HL-60/S4 treated with phorbol 12-myristate 13-acetate at 8.2 ng/mL for 4 days and 3 days (cell line): ENCODE data around the gene ARL15.
"Not testable (repeated sequence)": the region's sequence is repeated elsewhere in the genome, so short reads cannot be mapped to it uniquely, and the experiment has no call there.

Experiments used
- in situ Hi-C: fragments of 300-500 bp; cut with MboI; formaldehyde crosslinking; loops from 2 replicates; pipeline ENCODE4 v1.15.0; 2022; ENCODE audit warnings: low sequenced_read_pairs

Gene ARL15

DNA sequence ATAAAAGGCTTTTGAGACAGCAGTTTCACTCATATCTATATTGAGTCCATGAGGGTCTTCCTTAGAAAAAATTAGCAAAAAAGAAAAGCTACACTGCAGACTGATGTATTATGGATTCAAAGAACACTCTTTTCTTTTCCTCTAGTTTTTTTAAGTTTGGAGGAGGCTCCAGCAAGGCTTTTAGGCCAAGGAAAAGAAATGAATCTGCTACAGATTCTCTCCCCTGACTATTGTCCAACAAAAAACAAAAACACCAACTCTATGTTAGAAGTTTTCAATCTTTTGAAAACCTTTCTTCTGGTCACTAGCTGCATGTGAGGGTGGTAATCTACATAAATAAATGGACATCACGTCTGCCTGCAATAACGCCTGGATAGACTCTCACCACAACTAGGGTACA lies 310.4 kb downstream of the ARL15 start:
- in situ Hi-C loops: no loop called here

- in situ Hi-C loops: no loop called here
Measured at GRCh38 chr5:53997736-53998627, 312.4 kb downstream of the ARL15 start.

DNA sequence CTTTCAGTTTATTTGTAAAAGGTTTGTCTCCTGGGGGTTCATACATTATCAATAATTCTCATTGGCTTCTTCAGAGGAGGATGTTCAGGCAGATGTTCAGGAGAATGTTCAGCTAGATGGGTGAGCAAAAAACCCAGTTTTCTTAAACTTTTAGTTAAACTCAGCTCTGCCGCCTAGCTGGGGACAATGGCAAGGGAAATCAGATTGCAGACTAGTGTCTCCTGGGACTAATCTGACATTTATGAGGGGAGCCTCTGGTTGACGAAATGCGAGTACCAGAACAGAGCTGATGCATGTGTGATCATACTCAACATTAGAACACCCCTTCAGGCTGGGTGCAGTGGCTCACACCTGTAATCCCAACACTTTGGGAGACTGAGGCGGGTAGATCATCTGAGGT lies 314.4 kb downstream of the ARL15 start:
- in situ Hi-C loops: no loop called here

DNA sequence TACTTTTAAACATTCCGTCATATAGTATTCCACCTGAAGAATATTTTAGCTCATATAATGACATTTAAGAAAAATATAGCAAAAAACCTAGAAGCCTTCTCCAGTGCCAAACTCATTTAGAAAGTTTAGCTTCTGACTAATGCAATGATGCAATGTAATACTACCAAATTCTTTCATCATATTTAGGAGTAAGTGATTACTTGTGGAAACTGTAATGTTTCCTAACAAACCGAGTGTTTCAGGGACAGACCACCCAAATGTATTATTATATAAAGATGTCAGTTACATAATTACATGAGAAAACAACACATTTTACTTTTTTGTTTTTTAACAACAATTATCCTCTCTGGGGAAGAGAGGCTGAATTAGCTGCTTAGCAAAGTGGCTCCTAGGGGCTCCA lies 316.2 kb downstream of the ARL15 start:
- in situ Hi-C loops: no loop called here

DNA sequence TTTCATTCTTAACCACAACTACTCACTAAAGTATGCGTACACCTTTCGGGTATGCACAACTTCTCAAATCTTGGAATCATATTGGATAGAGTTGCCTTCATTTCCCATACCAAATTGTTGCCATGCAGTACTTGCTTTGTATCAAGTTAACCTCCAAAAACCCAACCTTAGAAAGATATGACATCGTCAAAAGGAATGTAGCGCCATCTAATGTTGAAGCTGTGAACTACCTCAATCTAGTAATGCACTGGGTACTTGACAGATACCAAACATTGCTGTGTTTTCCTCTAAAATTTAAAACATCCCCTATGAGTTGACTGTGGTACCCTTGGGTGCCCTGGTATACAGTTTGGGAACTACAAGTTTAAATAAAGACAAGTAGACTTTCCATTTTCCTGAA lies 318.4 kb downstream of the ARL15 start:
- in situ Hi-C loops: no loop called here

- in situ Hi-C loops: no loop called here
Measured at GRCh38 chr5:53987101-53987500, 323.3 kb downstream of the ARL15 start.

DNA sequence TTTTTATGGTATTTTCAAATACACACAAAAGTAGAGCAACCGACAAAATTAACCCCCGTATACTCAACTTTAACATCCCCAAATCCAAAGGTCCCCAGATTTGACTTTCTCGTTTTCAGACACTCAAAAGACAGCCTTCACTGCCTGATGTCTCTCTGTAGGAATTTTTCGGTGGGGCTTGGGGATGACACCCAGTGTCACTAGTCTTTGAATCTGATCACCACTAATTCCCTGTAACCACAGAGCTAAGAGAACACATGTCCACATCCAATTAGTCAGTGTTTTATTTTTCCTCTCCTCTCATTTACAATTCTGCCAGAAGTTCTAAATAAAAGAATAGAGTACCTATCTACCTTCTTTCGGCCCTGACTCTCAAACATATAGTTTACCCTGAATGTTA lies 324.6 kb downstream of the ARL15 start:
- in situ Hi-C loops: no loop called here

GRCh38 chr5:53984971-53985370 lies 325.4 kb downstream of the ARL15 start:
- in situ Hi-C loops: no loop called here

DNA sequence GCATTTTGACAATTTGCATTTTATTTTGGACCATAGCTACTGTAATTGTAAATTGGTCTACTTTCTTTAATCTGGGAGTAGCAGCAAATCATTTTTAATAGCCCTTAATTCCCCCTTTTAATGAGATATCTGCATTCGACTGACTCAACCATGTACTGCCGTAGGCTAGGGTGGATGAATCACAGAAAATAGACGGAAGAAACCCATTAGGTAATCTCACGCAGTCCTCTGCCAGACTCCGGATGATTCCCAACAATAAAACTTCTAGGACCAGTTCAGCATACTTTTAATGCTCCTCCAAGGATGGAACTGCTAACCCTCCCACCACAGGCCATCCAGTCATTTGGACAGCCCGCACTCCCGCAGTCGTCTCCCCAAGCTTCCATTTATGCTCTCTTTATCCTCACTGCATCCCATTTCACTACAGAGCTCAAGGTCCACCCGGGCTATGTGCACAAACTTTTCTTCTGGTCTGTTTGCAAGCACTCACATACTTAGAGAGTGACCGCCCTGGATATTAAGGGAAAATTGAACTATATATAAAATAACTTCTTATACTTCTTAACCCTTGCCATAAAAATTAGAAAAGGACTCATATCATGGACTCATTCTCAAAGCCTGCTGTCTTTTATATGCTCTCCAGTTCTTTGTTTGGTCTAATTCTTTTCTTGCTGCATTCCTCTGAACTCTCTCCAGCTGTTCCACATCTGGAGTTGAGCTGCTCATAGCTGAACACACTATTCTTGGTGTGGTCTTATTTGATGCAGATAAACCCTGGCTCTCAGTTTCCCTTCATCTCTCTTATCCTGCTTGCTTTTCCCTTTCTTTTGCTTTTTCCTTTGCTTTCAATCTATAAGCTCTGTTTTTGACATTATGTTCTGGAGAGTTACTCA lies 326.6 kb downstream of the ARL15 start:
- in situ Hi-C loops: no loop called here

GRCh38 chr5:53982319-53982718 lies 328.1 kb downstream of the ARL15 start:
- in situ Hi-C loops: not testable (repeated sequence)

DNA sequence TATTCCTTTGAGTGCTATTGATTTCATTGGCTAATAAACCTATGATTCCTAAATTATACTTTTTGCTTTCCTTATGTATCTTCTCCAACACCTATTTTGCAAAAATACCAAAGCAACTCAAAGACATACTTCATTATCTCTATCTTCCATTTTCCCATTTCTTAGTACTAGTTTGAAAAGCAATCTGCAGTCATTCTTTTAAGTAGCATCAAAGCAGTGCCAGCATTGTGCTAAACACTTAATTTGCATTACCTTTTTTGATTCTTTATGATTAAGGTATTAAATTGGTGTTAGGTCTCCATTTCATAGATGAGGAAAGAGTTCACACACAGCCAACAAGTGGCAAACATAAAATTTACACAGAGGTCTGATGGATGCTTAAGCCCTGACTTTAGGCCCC lies 330.3 kb downstream of the ARL15 start:
- in situ Hi-C loops: no loop called here

GRCh38 chr5:53974021-53974420 lies 336.4 kb downstream of the ARL15 start:
- in situ Hi-C loops: no loop called here

DNA sequence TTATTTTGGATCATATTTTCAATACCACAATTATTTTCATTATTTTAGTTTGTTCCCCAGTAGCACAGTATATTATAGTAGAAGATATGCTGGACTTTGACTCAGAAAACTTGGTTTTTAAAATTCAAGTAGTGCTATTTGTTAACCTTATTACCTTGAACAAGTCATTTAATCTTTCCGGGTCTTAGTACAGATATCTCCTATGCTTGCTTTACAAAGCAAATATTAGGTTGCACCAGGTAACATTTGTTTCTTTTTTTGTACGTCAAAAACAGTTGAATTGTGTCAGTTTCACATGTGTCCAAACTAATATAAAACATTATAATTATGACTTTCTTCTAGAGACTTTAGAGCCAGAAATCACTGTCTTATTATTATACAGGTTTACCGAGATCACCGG lies 338.1 kb downstream of the ARL15 start:
- in situ Hi-C loops: no loop called here

DNA sequence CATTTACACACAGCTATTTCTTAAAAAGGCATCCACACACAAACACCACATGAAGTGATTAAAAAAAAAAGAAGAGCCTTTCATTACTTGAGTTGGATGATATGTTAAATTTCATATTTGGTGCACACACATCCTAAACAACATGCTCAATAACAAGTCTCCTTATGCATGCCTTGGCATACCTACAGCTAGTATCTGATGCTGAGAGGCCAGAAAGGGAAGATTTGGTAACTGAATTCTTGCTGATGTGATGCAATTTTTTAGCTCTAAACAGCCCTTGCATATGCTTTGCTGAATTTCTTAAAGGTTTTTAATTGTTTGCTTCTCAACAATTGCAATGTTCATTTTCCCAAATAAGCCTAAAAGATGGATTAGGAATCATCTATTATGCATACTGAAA lies 338.8 kb downstream of the ARL15 start:
- in situ Hi-C loops: no loop called here

GRCh38 chr5:53971131-53971530 lies 339.2 kb downstream of the ARL15 start:
- in situ Hi-C loops: no loop called here

DNA sequence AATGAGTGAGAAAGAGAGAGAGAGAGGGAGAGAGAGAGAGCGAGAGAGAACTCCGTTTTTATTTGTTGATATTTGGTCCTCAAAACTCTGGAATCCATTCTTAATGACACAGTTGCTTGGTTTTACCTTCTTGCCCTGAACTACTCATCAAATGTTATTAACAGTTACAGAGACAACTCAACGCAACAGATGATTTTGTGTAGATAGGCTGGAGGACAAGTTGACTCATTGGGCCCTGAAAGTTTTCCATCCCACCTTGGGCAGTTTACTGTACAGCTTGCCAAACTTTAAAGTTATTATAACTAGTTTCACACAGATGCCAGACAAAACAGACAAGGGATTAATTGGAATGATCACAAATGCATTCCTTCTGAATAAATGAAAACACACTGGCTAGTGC lies 339.9 kb downstream of the ARL15 start:
- in situ Hi-C loops: no loop called here

- in situ Hi-C loops: no loop called here
Measured at GRCh38 chr5:53969176-53969730, 341.1 kb downstream of the ARL15 start.

- in situ Hi-C loops: no loop called here
Measured at GRCh38 chr5:53965459-53965858, 344.9 kb downstream of the ARL15 start.

DNA sequence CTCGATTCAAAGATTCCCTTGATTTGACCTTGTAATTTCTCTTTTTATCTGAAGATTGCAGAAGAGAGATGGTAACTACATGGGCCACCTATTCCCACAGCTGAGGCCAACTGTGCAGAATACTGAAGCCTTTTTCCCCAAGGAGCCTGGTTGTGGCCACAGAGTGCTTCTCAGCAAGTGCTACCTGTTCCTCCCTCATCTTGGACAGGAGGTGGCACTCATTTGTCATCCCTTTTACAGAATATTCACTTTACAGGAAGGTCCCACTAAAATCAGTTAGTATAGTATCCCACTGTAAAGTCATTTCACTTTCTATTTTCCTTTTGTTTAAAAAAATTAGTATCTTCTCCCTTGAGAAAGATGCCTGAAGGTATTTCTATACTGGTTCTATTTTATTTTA lies 346.4 kb downstream of the ARL15 start:
- in situ Hi-C loops: no loop called here

DNA sequence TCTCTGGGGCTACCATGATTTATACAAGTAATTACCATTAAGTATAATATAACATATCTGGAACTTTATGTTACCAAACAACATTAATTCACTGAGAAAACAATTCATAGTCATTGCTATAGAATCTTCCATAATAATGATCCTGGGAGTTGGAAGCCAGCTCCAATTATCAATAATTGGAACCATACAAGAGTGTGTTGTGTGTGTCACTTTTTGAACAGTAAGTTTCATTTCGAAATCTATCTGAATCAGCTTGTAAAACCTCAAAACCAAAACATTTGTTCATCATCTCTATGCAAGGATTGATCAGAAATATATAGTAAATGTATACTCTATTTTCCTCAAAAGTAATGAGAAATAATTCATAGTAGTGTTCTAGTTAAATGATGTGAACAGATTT lies 348.1 kb downstream of the ARL15 start:
- in situ Hi-C loops: no loop called here

- in situ Hi-C loops: no loop called here
Measured at GRCh38 chr5:53956632-53957031, 353.7 kb downstream of the ARL15 start.

DNA sequence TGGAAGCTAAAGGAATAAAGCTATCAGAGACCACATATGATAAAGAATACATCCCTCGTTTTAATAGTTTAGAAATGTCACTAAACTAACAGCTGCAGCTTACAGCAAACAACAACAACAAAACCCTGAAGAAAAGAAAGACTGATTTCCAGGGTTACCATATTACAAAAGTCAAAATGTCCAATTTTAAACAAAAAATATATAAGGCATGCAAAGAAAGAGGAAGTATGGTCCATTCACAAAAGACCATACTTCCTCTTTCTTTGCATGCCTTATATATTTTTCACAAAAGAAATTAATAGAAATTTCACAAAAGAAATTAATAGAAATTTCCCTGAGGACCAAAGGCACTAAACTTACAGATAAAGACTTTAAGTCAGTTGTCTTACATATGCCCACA lies 354.2 kb downstream of the ARL15 start:
- in situ Hi-C loops: no loop called here
